CD14-positive monocyte (primary cell): Measurements from ENCODE around the gene SMG7. TPM values are rescaled to one million over a fixed set of nuclear protein-coding genes. Genes with fewer than 3 reads are reported as not detected.

Experiments
- DNase-seq, 3 donors: peaks; one replicate each; pipeline ENCODE4 v3.0.0-alpha.2; 2011 to 2022
- H2AFZ ChIP-seq: 2 replicates; pipeline ENCODE4 v1.6.0; 2012; ENCODE audit warnings: mild to moderate bottlenecking, low read depth, low read length, inconsistent platforms; ENCODE audit not compliant: insufficient read depth, poor library complexity, severe bottlenecking
- H3K27ac ChIP-seq, 2 donors: 1 replicate in 1 of 2; 2 replicates in 1 of 2; pipeline ENCODE4 v1.5.1; 2012 to 2013; ENCODE audit warnings: low read length in 2 of 2, control low read depth in 1 of 2, inconsistent platforms in 1 of 2, low read depth in 1 of 2, mild to moderate bottlenecking in 1 of 2
- H3K27me3 ChIP-seq, 2 donors: one replicate each; pipeline versions ENCODE4 v1.6.0 to v1.6.1; 2011 to 2013; ENCODE audit warnings: low read length in 2 of 2; ENCODE audit not compliant: control insufficient read depth in 2 of 2, insufficient read depth in 2 of 2
- H3K36me3 ChIP-seq, 2 donors: replicated peaks in 1 of 2; 1 replicate in 1 of 2; 2 replicates in 1 of 2; pipeline versions ENCODE4 v1.5.1 to v1.6.1; 2012 to 2013; ENCODE audit warnings: low read length in 2 of 2, control low read depth in 1 of 2, inconsistent platforms in 1 of 2, mild to moderate bottlenecking in 1 of 2; ENCODE audit not compliant: insufficient read depth in 2 of 2, control insufficient read depth in 1 of 2
- H3K4me1 ChIP-seq, 2 donors: 1 replicate in 1 of 2; 2 replicates in 1 of 2; pipeline versions ENCODE4 v1.5.1 to v1.6.1; 2012 to 2013; ENCODE audit warnings: low read length in 2 of 2, control low read depth in 1 of 2, inconsistent platforms in 1 of 2, mild to moderate bottlenecking in 1 of 2, moderate library complexity in 1 of 2; ENCODE audit not compliant: insufficient read depth in 2 of 2, control insufficient read depth in 1 of 2
- H3K4me2 ChIP-seq: replicated peaks from 2 replicates; pipeline ENCODE3; 2012; ENCODE audit warnings: low read length, moderate library complexity, mild to moderate bottlenecking; ENCODE audit not compliant: poor library complexity, severe bottlenecking; ENCODE audit errors: extremely low read depth
- H3K4me3 ChIP-seq, 3 experiments: fragments of 200-600 bp in 1 of 3; sonication (generic) in 1 of 3; replicated peaks in 1 of 3; 1 replicate in 2 of 3; 2 replicates in 1 of 3; pipeline ENCODE4 v1.5.1; 2011 to 2013; ENCODE audit warnings: low read length in 3 of 3, mild to moderate bottlenecking in 3 of 3, control low read depth in 2 of 3, low read depth in 2 of 3, inconsistent platforms in 1 of 3, moderate library complexity in 1 of 3
- H3K79me2 ChIP-seq: 2 replicates; pipeline ENCODE4 v1.6.0; 2012; ENCODE audit warnings: mild to moderate bottlenecking, control low read depth, inconsistent platforms, low read length, moderate library complexity; ENCODE audit not compliant: insufficient read depth
- H3K9ac ChIP-seq: 2 replicates; pipeline ENCODE4 v1.6.0; 2017; ENCODE audit warnings: low read length, mild to moderate bottlenecking; ENCODE audit not compliant: insufficient read depth, poor library complexity, severe bottlenecking
- H3K9me3 ChIP-seq, 2 donors: replicated peaks in 1 of 2; 1 replicate in 1 of 2; 2 replicates in 1 of 2; pipeline versions ENCODE4 v1.5.1 to v1.6.1; 2012 to 2013; ENCODE audit warnings: low read length in 2 of 2, control low read depth in 1 of 2; ENCODE audit not compliant: control insufficient read depth in 1 of 2, insufficient read depth in 1 of 2
- H4K20me1 ChIP-seq: 2 replicates; pipeline ENCODE4 v1.6.0; 2012; ENCODE audit warnings: mild to moderate bottlenecking, low read length, control low read depth, moderate library complexity; ENCODE audit not compliant: insufficient read depth
- H3K27ac Mint-ChIP-seq, 7 donors: one replicate each; pipeline ENCODE4 v1.8.0; 2020; ENCODE audit warnings: mild to moderate bottlenecking in 7 of 7, mixed read lengths in 7 of 7, moderate library complexity in 6 of 7, inconsistent platforms in 2 of 7
- H3K27me3 Mint-ChIP-seq, 3 donors: one replicate each; pipeline ENCODE4 v1.8.0; 2021 to 2022; ENCODE audit warnings: low read depth in 3 of 3, mild to moderate bottlenecking in 3 of 3, mixed read lengths in 3 of 3, moderate library complexity in 3 of 3, inconsistent platforms in 1 of 3
- H3K36me3 Mint-ChIP-seq, 2 donors: one replicate each; pipeline ENCODE4 v1.8.0; 2020; ENCODE audit warnings: mixed read lengths in 2 of 2, inconsistent platforms in 1 of 2, mild to moderate bottlenecking in 1 of 2
- H3K4me1 Mint-ChIP-seq: one replicate; pipeline ENCODE4 v1.8.0; 2020; ENCODE audit warnings: mild to moderate bottlenecking, mixed read lengths
- H3K4me3 Mint-ChIP-seq, 2 donors: one replicate each; pipeline ENCODE4 v1.8.0; 2020; ENCODE audit warnings: mild to moderate bottlenecking in 2 of 2, mixed read lengths in 2 of 2, moderate library complexity in 1 of 2
- H3K9me3 Mint-ChIP-seq, 7 donors: one replicate each; pipeline ENCODE4 v1.8.0; 2020 to 2022; ENCODE audit warnings: mixed read lengths in 7 of 7, mild to moderate bottlenecking in 6 of 7, moderate library complexity in 6 of 7, inconsistent platforms in 2 of 7
- CTCF ChIP-seq: fragments of 200-600 bp; IDR thresholded peaks from one replicate; pipeline ENCODE4 v1.8.0; 2022; ENCODE audit warnings: antibody characterized with exemption, mild to moderate bottlenecking
- WGBS: methylation state at CpG from one replicate; pipeline ENCODE4 v1.1.5; 2013; ENCODE audit warnings: missing lambda C conversion rate; ENCODE audit not compliant: insufficient coverage; 5-methylcytosine and 5-hydroxymethylcytosine counted together
- intact Hi-C, 2 donors: fragments of 100-400 bp; cut with micrococcal nuclease; formaldehyde crosslinking; loops; one replicate each; pipeline versions ENCODE4 v1.15.0 to v1.15.1; 2023
- polyA plus RNA-seq, 3 donors: library from polyadenylated mRNA; depleted of rRNA in 1 of 3; unstranded in 2 of 3; stranded (reverse) in 1 of 3; fragments of 300-500 nt in 2 of 3; fragments of >200 nt in 1 of 3; fragmentation: Illumina TruSeq in 2 of 3; gene quantifications; 1 replicate in 2 of 3; 2 replicates in 1 of 3; pipeline ENCODE4 v1.2.3, GENCODE V29; 2012 to 2021

SMG7 gene
- polyA plus RNA-seq, 3 donors = 11.5 to 31.3 (median 19.4) TPM

- Histone ChIP-seq H3K4me3 (no peak overlapping the region), H3K27ac (peak overlapping the region in 1 of 2 donors; percentile 15), H3K9ac (no peak overlapping the region), H2AFZ (no peak overlapping the region), H3K27me3 (no peaks in the 10 kb centered on the region), H3K4me1 (no peaks in the 10 kb centered on the region), H4K20me1 (peaks cover 100% of the 10 kb centered on the region), H3K4me2 (no peak overlapping the region), H3K36me3 (peaks cover 99 to 100% of the 10 kb centered on the region in 2 donors), H3K9me3 (no peaks in the 10 kb centered on the region), H3K79me2 (peaks cover 54% of the 10 kb centered on the region)
- no peaks in the 10 kb centered on the region for H3K9me3 Mint-ChIP-seq
- DNase-seq = no peak
- no peak for TF ChIP-seq CTCF
- H3K27me3 Mint-ChIP-seq = peaks cover 0 to 2% (median 1%) of the 10 kb centered on the region in 3 donors
- peaks cover 91 to 99% of the 10 kb centered on the region in 2 donors for H3K36me3 Mint-ChIP-seq
- H3K27ac Mint-ChIP-seq = peak overlapping the region in 4 of 7 donors; percentile 53 to 64 (median 60)
- no peak overlapping the region for H3K4me3 Mint-ChIP-seq
- H3K4me1 Mint-ChIP-seq = no peaks in the 10 kb centered on the region
- intact Hi-C loops = loop anchor here in 1 of 2 donors (10.0 kb wide), 1 partner anchor 704 kb away; no protein-coding TSS in a partner anchor
Measured at GRCh38 chr1:183559061-183559460, 86.8 kb downstream of the SMG7 start.

GRCh38 chr1:183562701-183563100 is 90.4 kb downstream of the SMG7 start:
- peaks cover 12% of the 10 kb centered on the region in 2 donors for H3K4me1 ChIP-seq
- no peak for TF ChIP-seq CTCF
- Mint-ChIP-seq H3K27me3 (peaks cover 0 to 2% (median 1%) of the 10 kb centered on the region in 3 donors), H3K36me3 (peaks cover 91 to 98% of the 10 kb centered on the region in 2 donors), H3K27ac (peak overlapping the region in 6 of 7 donors; percentile 20 to 83 (median 54)), H3K4me1 (peaks cover 10% of the 10 kb centered on the region), H3K9me3 (no peaks in the 10 kb centered on the region), H3K4me3 (no peak overlapping the region)
- peaks cover 100% of the 10 kb centered on the region for H4K20me1 ChIP-seq
- H2AFZ ChIP-seq = no peak overlapping the region
- no peak overlapping the region for H3K9ac ChIP-seq
- no peaks in the 10 kb centered on the region for H3K27me3 ChIP-seq
- H3K4me3 ChIP-seq = no peak overlapping the region
- peaks cover 83% of the 10 kb centered on the region for H3K79me2 ChIP-seq
- peaks cover 100% of the 10 kb centered on the region in 2 donors for H3K36me3 ChIP-seq
- no CpG with 5 or more reads among the region's 2 CpGs for WGBS
- no peaks in the 10 kb centered on the region for H3K9me3 ChIP-seq
- no peak for DNase-seq
- H3K27ac ChIP-seq = peak overlapping the region in 1 of 2 donors; percentile 72
- no peak overlapping the region for H3K4me2 ChIP-seq
- intact Hi-C loops = loop anchor here in 1 of 2 donors (10.0 kb wide), 1 partner anchor 88 kb away; the partner anchor contains the start of gene SMG7
